DMS114 treated with DMSO at 0.1 percent for 48 hours (cell line): ENCODE data around the gene TTC33.

ENCODE experiments used
- DNase-seq: peaks from one replicate; lab custom pipeline; 2025; ENCODE audit not compliant: unreplicated experiment; lab: John Stamatoyannopoulos, UW

TTC33 gene

DNA sequence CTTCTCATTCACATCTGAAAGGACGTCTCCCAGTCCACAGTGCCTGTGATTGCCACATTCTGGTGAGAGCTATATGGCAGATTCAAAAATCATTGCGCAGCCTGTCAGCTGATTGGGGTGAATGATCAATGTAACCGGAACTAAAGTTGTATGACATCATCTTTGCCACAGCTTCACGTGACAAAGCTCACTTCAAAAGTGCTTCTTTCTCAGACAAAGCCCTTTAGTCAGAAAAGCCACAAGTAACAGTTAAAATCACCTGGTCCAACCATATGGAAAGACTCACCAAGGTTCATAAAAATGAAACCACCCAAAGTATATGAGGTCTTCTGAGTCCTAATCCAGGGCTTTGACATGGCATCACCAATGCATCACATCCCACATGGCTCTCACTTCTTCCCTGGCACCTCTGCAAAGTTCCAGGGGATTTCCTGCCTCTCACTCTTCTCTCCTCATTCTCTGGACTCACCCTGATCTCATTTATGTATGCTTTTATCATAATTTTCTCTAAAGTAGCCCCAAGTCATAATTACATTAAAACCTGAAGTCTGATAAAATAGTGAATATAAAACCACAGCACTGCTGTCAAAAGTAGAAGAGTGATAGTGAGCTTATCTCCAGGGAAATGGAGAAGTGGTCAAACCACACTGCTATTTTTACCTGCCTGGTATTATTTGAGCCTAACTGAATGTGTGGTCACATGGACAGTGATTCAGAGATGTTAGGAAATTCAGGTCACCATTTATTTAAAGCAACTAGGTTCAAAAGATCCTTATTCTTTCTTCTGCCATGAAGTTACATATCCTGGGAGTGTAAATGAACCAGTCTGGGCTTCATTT is 269.1 kb downstream of the TTC33 start:
- DNase-seq: no peak

DNA sequence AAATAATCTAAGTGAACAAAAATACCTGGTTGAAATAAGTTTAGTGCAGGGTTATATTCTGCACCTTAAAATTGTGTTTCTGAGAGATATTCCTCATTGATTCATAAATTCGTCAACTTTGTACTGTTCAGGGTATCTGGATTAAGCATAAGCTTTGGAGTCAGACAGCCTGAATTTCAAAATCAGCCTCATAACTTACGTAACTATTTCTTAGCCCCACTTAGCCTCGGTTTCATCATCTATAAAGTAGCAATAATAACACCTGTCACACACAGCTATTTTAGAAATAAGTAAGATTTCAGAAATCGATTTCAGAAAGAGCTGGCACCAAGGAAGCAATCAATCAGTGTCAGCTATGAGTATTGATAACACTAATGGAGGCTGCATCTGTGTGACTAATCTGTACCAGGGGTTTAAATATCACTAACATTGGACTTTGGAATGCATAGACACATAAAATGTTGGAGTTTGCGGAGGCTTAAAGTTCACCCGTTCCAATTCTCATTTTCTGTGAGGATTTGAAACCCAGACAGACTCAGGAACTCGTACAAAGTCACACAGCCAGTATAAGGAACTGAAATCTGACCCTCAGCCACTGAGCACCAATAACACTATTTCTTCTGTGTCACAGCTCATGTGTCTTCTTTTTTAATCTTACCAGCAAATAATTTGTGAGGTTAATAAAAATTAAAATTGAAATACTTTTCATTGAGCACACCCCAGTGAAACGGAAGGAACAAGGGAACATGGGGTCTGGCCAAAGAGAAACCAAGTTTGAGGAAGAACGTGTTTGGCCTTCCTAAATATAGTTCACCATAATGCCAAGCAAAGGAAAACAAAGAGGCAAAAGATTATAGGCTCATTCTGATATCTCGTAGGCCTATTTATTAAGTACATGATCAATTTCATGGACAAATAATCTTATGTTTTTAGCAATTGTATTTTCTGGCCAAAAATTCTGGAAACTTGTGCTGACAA is 270.5 kb downstream of the TTC33 start:
- DNase-seq: no peak

DNA sequence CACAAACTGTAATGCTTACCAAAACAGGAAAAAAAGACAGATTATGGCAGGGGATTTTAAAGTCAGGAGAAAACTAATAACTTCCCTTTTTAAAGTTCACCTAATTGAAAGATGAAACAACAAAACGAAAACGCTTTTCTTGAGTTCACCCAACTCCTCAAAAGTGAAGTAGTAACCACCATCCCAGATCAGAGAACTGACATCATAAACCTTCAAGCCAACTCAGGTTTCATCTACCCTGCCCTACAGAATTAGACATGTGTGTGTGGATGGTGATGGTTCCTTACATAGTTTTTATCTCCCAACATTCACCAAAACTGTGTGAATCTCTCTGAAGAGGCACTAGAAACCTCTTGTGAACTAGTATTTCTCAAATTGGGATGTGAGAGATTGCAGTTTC is 271.3 kb downstream of the TTC33 start:
- no peak for DNase-seq

DNA sequence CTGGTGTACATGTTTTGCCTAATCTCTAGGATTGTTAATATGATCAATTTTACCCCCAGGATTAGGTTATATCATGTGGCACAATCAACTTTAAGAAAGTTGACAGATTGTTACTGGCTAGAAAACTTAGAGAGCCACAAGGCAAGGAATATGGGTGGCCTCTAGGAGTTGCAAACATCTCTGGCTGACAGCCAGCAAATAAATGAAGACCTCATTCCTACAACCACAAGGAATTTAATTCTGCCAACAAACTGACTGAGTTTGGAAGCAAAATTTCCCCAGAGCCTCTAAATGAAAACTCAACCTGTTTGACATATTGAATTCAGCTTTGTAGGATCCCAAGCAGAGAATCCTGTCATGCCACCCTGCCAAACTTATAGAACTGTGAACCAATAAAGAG is 272.4 kb downstream of the TTC33 start:
- no peak for DNase-seq

DNA sequence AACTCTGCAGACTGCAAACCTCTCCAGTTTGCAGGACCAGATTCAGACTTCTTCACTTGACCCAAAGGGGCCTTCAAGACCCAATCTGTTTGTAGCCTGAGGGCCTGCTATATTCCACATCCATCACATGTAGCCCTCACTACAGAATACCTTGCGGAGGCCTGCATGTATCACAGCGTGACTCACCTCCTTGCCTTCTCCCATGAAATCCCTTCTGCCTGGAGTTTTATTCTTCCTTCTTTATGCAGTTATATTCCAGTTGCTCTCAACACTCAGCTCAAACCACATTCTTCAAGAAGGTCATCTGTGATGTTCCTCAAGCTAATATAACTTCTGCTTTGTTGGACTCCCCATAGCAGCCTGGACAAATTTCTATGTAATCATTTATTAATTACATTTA is 274.5 kb downstream of the TTC33 start:
- DNase-seq: no peak

DNA sequence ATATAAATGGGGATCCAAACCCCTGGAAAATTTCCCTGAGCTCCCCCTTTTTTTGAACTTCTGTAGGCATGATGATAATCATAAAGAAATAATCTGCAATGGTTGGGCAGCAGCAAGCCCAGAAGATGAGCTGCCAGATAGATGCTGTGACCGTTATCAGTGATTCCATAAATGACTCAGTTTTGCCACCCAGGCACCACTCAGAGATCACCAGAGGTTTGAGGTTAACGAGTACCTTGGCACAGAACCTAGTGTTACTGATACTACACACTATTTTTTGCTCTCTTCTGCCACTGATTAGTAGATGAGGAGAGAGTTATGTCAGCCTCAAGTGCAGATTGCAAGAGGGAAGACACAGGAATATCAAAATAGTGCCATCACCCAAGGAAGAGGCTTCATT is 275.4 kb downstream of the TTC33 start:
- no peak for DNase-seq

DNA sequence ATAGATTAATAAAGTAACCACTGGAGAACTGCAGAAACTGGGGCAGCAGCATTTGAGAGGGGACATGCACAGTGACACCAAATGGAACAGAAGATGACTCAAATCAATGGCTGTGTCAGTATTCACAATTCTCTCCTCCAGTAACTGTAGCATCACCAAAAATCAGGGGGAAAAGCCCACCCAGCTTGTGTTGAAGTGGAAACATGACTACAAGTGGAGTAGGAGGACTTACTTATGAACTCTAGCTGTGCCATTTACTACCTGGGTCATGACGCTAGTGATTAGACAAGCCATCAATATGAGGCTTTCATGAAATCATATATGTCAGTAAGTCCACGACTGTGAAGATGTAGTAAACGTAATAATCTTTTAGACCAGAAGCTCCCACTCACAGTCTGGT is 275.8 kb downstream of the TTC33 start:
- DNase-seq: no peak

DNA sequence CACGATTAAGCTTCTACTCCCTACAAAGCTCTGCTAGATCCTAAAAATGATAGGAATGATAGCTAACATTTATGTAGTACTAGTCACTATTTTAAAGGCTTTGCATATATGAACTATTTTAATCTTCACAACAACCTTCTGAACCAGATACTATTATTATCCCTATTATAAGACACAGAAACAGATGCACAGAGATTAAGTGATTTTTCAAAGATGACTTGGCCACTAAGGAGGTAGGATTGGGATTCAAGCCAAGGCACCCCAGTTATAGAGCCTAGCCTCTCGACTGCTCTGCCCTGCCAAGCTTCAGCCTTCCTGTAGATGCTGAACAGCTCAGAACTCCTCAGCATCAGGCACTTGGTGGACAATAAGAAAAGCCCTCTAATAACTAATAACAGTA is 277.0 kb downstream of the TTC33 start:
- DNase-seq: no peak

DNA sequence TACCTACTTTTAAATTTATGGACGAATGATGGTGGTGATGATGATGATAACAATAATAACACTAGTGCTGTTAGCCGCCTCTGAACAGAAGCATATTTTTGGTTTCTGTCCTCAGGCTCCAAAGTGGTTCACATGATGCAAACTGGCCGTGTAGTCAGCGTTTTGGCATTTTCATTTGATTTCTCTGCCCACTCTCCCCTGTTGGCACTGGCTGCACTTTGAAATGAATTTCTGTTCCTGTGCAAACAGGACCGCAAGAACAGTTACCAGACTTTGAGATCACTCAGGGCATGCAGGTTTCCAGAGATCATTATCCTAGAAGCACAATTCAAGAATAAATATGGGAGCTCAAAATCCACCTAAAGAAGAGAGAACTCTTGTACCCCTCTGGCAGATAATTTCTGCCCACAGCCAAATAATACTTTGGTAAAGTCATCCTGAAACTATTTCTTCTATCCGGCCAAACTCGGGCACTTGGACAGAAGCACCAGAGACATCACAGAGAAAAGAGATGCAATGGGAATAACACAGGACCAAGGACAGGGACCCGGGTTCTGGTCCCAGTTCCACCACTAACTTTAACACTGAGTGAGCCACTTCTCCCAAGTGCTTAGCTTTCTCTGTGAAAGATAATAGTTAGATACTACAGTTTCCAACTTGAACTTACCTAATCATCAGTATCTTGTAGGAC is 277.8 kb downstream of the TTC33 start:
- DNase-seq: no peak

DNA sequence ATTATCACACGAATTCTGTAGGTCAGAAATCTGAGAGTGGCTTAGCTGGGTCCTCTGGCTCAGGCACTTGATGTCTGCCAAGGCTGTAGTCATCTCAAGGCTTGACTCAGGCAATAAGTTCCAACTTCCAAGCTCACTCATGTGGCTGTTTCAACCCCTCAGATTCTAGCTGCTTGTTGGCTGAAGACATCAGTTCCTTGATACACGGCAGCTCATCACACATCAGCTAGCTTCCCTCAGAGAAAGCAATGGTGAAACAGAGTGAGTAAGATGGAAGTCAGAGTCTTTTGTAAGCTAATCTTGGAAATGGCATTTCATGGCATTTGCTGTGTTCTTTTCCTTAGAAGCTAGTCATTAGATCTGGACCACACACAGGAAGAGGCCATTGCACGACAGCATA is 280.2 kb downstream of the TTC33 start:
- no peak for DNase-seq

DNA sequence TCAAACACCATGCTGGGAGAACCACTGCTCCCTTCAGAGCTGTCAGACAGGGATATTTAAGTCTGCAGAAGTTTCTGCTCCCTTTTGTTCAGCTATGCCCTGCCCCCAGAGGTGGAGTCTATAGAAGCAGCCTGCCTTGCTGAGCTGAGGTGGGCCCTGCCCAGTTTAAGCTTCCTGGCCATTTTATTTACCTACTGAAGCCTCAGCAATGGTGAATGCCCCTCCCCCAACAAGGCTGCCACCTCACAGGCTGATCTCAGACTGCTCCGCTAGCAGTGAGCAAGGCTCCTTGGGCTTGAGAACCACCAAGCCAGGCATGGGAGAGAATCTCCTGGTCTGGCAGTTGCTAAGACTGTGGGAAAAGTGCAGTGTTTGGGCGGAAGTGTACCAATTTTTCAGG is 281.5 kb downstream of the TTC33 start:
- no peak for DNase-seq

DNA sequence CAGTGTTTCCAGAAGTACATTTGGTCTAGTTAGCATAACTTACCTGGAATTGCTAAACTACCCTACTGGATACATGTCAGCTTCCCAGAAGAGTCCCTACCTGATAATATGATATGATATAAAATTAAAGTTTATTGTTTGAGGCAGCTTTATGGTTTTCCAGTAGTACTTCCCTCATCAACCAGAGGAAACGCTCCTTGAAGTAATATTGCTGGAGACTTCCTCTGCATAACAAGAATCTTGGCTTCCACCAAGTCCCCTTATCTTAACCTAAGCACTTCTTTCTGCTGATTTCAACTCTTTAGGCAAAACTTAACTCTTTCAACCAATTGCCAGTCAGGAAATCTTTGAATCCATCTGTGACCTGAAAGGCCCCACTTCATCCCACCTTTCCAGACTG is 290.3 kb downstream of the TTC33 start:
- no peak for DNase-seq

DNA sequence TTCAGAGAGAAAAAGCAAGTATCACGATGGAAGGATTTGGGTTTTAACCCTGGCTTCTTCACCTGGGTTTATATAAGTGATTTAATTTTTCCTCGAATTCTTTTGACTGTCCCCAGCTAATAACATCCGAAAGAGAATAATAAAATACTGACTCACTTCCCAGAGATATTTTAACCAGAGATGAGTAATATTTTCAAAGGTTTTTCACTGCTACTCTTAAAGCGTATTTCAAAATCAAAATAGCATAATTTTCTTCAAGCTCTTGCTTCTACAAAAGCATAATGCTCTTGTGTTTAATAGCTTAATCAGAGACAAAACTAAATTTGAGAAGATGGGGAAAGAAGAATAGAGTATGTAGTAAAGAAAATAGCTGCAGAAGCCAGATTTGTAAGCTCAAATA is 291.2 kb downstream of the TTC33 start:
- no peak for DNase-seq
